A549 (cell line): ENCODE results near the gene PLIN5. TPM values are rescaled to one million over a fixed set of nuclear protein-coding genes. Genes with fewer than 3 reads are reported as not detected.

Source experiments
- ATAC-seq, 2 experiments: fragments of 200-7000 bp in 1 of 2; fragments of >200 bp in 1 of 2; cut with Nextera tagmentation in 1 of 2; cut with Tn5 transposase in 1 of 2; 3 replicates each; pipeline versions ENCODE4 v1.8.0 to v1.9.1; 2018 to 2020; ENCODE audit warnings: mild to moderate bottlenecking in 1 of 2, moderate library complexity in 1 of 2
- CTCF ChIA-PET: fragments of 300-600 bp; sonication (Branson Sonifier 250); formaldehyde crosslinking; extraction: SDS; loops from one replicate; lab custom pipeline; 2021; ENCODE audit warnings: antibody characterized with exemption, inconsistent platforms; lab: Yijun Ruan, JAX
- POLR2A ChIA-PET: fragments of 350-600 bp; formaldehyde crosslinking; extraction: SDS; loops from one replicate; lab custom pipeline; 2021; ENCODE audit warnings: antibody characterized with exemption, inconsistent platforms; lab: Yijun Ruan, JAX
- DNase-seq, 2 experiments: peaks; one replicate each; pipeline versions ENCODE4 v3.0.0 to v3.0.0-alpha.2; 2011 to 2016; ENCODE audit warnings: low read depth in 1 of 2, low spot score in 1 of 2
- FAIRE-seq: peaks from 2 replicates; lab custom pipeline; 2011; peaks lifted over from hg19 to GRCh38; lab: Jason Lieb, UNC
- H3K27ac ChIP-seq, 2 experiments: fragments of >200 bp; sonication (Bioruptor Twin); formaldehyde crosslinking; 3 replicates each; pipeline ENCODE4 v1.5.1; 2016 to 2017
- H3K4me1 ChIP-seq: fragments of >200 bp; sonication (Bioruptor Twin); formaldehyde crosslinking; 3 replicates; pipeline ENCODE4 v1.6.1; 2016
- H3K4me2 ChIP-seq: fragments of >200 bp; sonication (Bioruptor Twin); formaldehyde crosslinking; 3 replicates; pipeline ENCODE4 v1.6.1; 2016
- H3K4me3 ChIP-seq: fragments of >200 bp; sonication (Bioruptor Twin); formaldehyde crosslinking; 3 replicates; pipeline ENCODE4 v1.5.1; 2016
- H3K9me3 ChIP-seq: fragments of >200 bp; sonication (Bioruptor Twin); formaldehyde crosslinking; 3 replicates; pipeline ENCODE4 v1.6.1; 2016
- CEBPB ChIP-seq, 2 experiments: fragments of >200 bp in 1 of 2; sonication (Bioruptor Twin) in 1 of 2; formaldehyde crosslinking in 1 of 2; IDR thresholded peaks; 2 replicates each; pipeline ENCODE4 v1.6.1; 2012 to 2016
- E2F6 ChIP-seq: IDR thresholded peaks from 2 replicates; pipeline ENCODE4 v1.6.1; 2012; ENCODE audit warnings: low read depth, borderline replicate concordance
- EHF ChIP-seq: fragments of 250-450 bp; sonication (Bioruptor Pico); IDR thresholded peaks from 2 replicates; pipeline ENCODE4 v1.5.0; 2020; ENCODE audit warnings: mild to moderate bottlenecking
- ESRRA ChIP-seq: fragments of 150-350 bp; IDR thresholded peaks from 2 replicates; pipeline ENCODE4 v1.6.1; 2014; ENCODE audit warnings: mild to moderate bottlenecking, low read length, borderline replicate concordance
- FOSL2 ChIP-seq, 2 experiments: fragments of 450-650 bp in 1 of 2; fragments of >200 bp in 1 of 2; sonication (Bioruptor Twin) in 1 of 2; formaldehyde crosslinking; IDR thresholded peaks; 2 replicates each; pipeline versions ENCODE4 v1.5.0 to v1.6.1; 2016 to 2020; ENCODE audit warnings: mild to moderate bottlenecking in 1 of 2, moderate library complexity in 1 of 2
- HDAC2 ChIP-seq: fragments of 200-600 bp; sonication (generic); IDR thresholded peaks from 2 replicates; pipeline ENCODE4 v1.6.1; 2016
- HOXA7 ChIP-seq: fragments of 250-450 bp; sonication (Bioruptor Pico); IDR thresholded peaks from 2 replicates; pipeline ENCODE4 v1.5.0; 2020; ENCODE audit warnings: mild to moderate bottlenecking, moderate library complexity
- JUN ChIP-seq, 2 experiments: fragments of >200 bp; sonication (Bioruptor Twin); formaldehyde crosslinking; IDR thresholded peaks; 2 replicates in 1 of 2; 3 replicates in 1 of 2; pipeline ENCODE4 v1.6.1; 2016 to 2017
- PBX3 ChIP-seq: IDR thresholded peaks from 2 replicates; pipeline ENCODE4 v1.6.1; 2012
- REST ChIP-seq: fragments of 200-600 bp; sonication (generic); IDR thresholded peaks from 2 replicates; pipeline ENCODE4 v1.6.1; 2016; ENCODE audit warnings: antibody characterized with exemption, mild to moderate bottlenecking, moderate library complexity
- RNF2 ChIP-seq: fragments of 200-600 bp; sonication (generic); IDR thresholded peaks from 2 replicates; pipeline ENCODE4 v1.6.1; 2016; ENCODE audit warnings: low read depth, mild to moderate bottlenecking, antibody characterized with exemption, moderate library complexity, borderline replicate concordance
- TFCP2L1 ChIP-seq: fragments of 250-450 bp; sonication (Bioruptor Pico); IDR thresholded peaks from 2 replicates; pipeline ENCODE4 v1.5.0; 2021; ENCODE audit warnings: mild to moderate bottlenecking
- ZFP36 ChIP-seq: fragments of 450-650 bp; IDR thresholded peaks from 2 replicates; pipeline ENCODE4 v1.6.1; 2014; ENCODE audit warnings: borderline replicate concordance; ENCODE audit not compliant: partially characterized antibody
- ZSCAN20 ChIP-seq: fragments of 250-450 bp; sonication (Bioruptor Pico); IDR thresholded peaks from 2 replicates; pipeline ENCODE4 v1.8.0; 2022; ENCODE audit warnings: mild to moderate bottlenecking, moderate library complexity
- WGBS: methylation state at CpG from one replicate; pipeline ENCODE4 v1.1.6; 2017; ENCODE audit errors: missing lambda C conversion rate; 5-methylcytosine and 5-hydroxymethylcytosine counted together
- polyA plus RNA-seq, 4 experiments: library from polyadenylated mRNA; depleted of rRNA in 3 of 4; stranded (reverse); fragments of >200 nt; fragmentation: RNase III in 1 of 4; extraction: RNeasy Plus Mini Kit Qiagen cat#74134 plus additional on column Dnase treatment in 1 of 4; gene quantifications; 2 replicates in 3 of 4; 3 replicates in 1 of 4; pipeline ENCODE4 v1.2.3, GENCODE V29; 2011 to 2017

The PLIN5 gene
- polyA plus RNA-seq, 2 of the 4 experiments (the other 2 are of a cell fraction) = 0.08 to 0.25 TPM

- Histone ChIP-seq H3K4me2 (no peak overlapping the region), H3K27ac (peak overlapping the region in 1 of 2 experiments; percentile 82; a peak in 3 of 6 replicates), H3K9me3 (no peaks in the 10 kb centered on the region), H3K4me1 (peaks cover 15% of the 10 kb centered on the region), H3K4me3 (no peak overlapping the region)
- no peak for TF ChIP-seq PBX3
- TF ChIP-seq ZFP36 = no peak
- no peak for TF ChIP-seq RNF2
- no peak for TF ChIP-seq ESRRA
- TF ChIP-seq ZSCAN20 (CRISPR knock-in tag) = no peak
- TF ChIP-seq HDAC2 = no peak
- ATAC-seq (no peak), DNase-seq (no peak), FAIRE-seq (no peak)
- ChIA-PET CTCF (interaction anchor here (0.5 to 2.6 kb wide), 4 partner anchors 7 to 527 kb away, joined by 3 to 12 read pairs (median 7); no protein-coding TSS in a partner anchor), POLR2A (interaction anchor here (0.6 kb wide), 1 partner anchor 49 kb away, joined by 4 read pairs; no protein-coding TSS in a partner anchor)
- 89% methylated on average over 11 of the region's 24 CpGs for WGBS
Measured at GRCh38 chr19:4517451-4518057, 17.5 kb downstream of the PLIN5 start.

GRCh38 chr19:4516939-4517300 lies 18.1 kb downstream of the PLIN5 start:
- POLR2A ChIA-PET = no interaction called here
- H3K4me1 ChIP-seq = peaks cover 15% of the 10 kb centered on the region
- peak overlapping the region; percentile 40 to 82; a peak in 3 of 6 replicates for H3K27ac ChIP-seq
- no peak for FAIRE-seq
- TF ChIP-seq JUN (IDR thresholded peaks at IDR 0.05) (no peak), ESRRA (no peak)
- no peak overlapping the region for H3K4me3 ChIP-seq
- no peaks in the 10 kb centered on the region for H3K9me3 ChIP-seq
- 17% methylated on average over 3 of the region's 8 CpGs for WGBS
- CTCF ChIA-PET = interaction anchor here (1.0 to 2.6 kb wide), 3 partner anchors 8 to 120 kb away, joined by 4 to 12 read pairs (median 10); no protein-coding TSS in a partner anchor
- H3K4me2 ChIP-seq = peak overlapping the region; percentile 53
- DNase-seq = no peak
- ATAC-seq = peak; percentile 19 to 37; a peak in 3 of 6 replicates

- Histone ChIP-seq H3K27ac (peak overlapping the region; percentile 40 to 82; a peak in 3 of 6 replicates), H3K9me3 (no peaks in the 10 kb centered on the region), H3K4me3 (no peak overlapping the region), H3K4me1 (peaks cover 10% of the 10 kb centered on the region), H3K4me2 (peak overlapping the region; percentile 53)
- FAIRE-seq (no peak), ATAC-seq (peak in 1 of 2 experiments; percentile 18; a peak in 3 of 6 replicates), DNase-seq (no peak)
- POLR2A ChIA-PET = no interaction called here
- TF ChIP-seq HOXA7 (CRISPR knock-in tag) = no peak
- peak in 1 of 2 experiments; percentile 54; a peak in 2 of 4 replicates for TF ChIP-seq CEBPB (IDR thresholded peaks at IDR 0.05)
- WGBS = 79% methylated on average over 5 of the region's 14 CpGs
- CTCF ChIA-PET = interaction anchor here (1.0 to 2.6 kb wide), 3 partner anchors 8 to 120 kb away, joined by 4 to 12 read pairs (median 10); no protein-coding TSS in a partner anchor
Measured at GRCh38 chr19:4516199-4516938, 18.7 kb downstream of the PLIN5 start.

GRCh38 chr19:4515732-4516131 lies 19.3 kb downstream of the PLIN5 start:
- peaks cover 10% of the 10 kb centered on the region for H3K4me1 ChIP-seq
- no peak overlapping the region for H3K4me2 ChIP-seq
- DNase-seq = no peak
- WGBS = 95% methylated on average over 5 of the region's 5 CpGs
- no peak overlapping the region for H3K4me3 ChIP-seq
- FAIRE-seq = no peak
- ChIA-PET POLR2A (no interaction called here), CTCF (interaction anchor here (2.3 to 2.6 kb wide), 2 partner anchors 9 to 121 kb away, joined by 10 to 12 read pairs; no protein-coding TSS in a partner anchor)
- ATAC-seq = no peak
- no peaks in the 10 kb centered on the region for H3K9me3 ChIP-seq
- TF ChIP-seq TFCP2L1 (CRISPR knock-in tag) (no peak), EHF (CRISPR knock-in tag) (no peak), ZFP36 (peak; percentile 49), E2F6 (no peak), REST (no peak), FOSL2 (IDR thresholded peaks at IDR 0.05) (no peak), FOSL2 (CRISPR knock-in tag; IDR thresholded peaks at IDR 0.05) (no peak)
- no peak overlapping the region for H3K27ac ChIP-seq
